Choroid plexus epithelial cell (primary cell): ENCODE results near the gene TPCN2.

ENCODE experiments used
- DNase-seq: peaks from one replicate; pipeline ENCODE4 v3.0.0-alpha.2; 2010; ENCODE audit warnings: low read depth
- H3K4me3 ChIP-seq: 2 replicates; pipeline ENCODE4 v1.5.1; 2011; ENCODE audit warnings: low read depth, mild to moderate bottlenecking, control low read depth, low read length, moderate library complexity
- CTCF ChIP-seq: conservative IDR thresholded peaks from 2 replicates; pipeline ENCODE4 v1.5.1; 2011; ENCODE audit warnings: low read depth, mild to moderate bottlenecking, control low read depth, inconsistent platforms, low read length, moderate library complexity

The TPCN2 gene

GRCh38 chr11:69097263-69097662, 48.5 kb downstream of the TPCN2 start:
- TF ChIP-seq CTCF: no peak
- DNase-seq: no peak
- no peak overlapping the region for H3K4me3 ChIP-seq

GRCh38 chr11:69099180-69099579, 50.4 kb downstream of the TPCN2 start:
- no peak for DNase-seq
- no peak overlapping the region for H3K4me3 ChIP-seq
- TF ChIP-seq CTCF: no peak

GRCh38 chr11:69100454-69101114, 51.9 kb downstream of the TPCN2 start:
- DNase-seq: no peak
- TF ChIP-seq CTCF: no peak
- no peak overlapping the region for H3K4me3 ChIP-seq

GRCh38 chr11:69101115-69101791, 52.5 kb downstream of the TPCN2 start:
- TF ChIP-seq CTCF: peak; percentile 98
- DNase-seq: peak; percentile 70
- no peak overlapping the region for H3K4me3 ChIP-seq

GRCh38 chr11:69101792-69102695, 53.3 kb downstream of the TPCN2 start:
- DNase-seq: no peak
- TF ChIP-seq CTCF: no peak
- H3K4me3 ChIP-seq: no peak overlapping the region

GRCh38 chr11:69102732-69103615, 54.2 kb downstream of the TPCN2 start:
- H3K4me3 ChIP-seq: no peak overlapping the region
- TF ChIP-seq CTCF: peak; percentile 38
- peak; percentile 15 for DNase-seq
